Bone marrow (tissue), 2 donors: ENCODE data around the gene HIVEP1.
"Not testable (repeated sequence)": the region's sequence is repeated elsewhere in the genome, so short reads cannot be mapped to it uniquely, and the experiment has no call there.

Experiments used
- DNase-seq, 2 donors: peaks; one replicate each; lab custom pipeline; 2025; lab: John Stamatoyannopoulos, UW

HIVEP1 gene

GRCh38 chr6:12158686-12159415 lies 146.7 kb downstream of the HIVEP1 start:
- DNase-seq = no peak

- no peak for DNase-seq
Measured at GRCh38 chr6:12160326-12160725, 148.2 kb downstream of the HIVEP1 start.

- no peak for DNase-seq
Measured at GRCh38 chr6:12162213-12162612, 150.1 kb downstream of the HIVEP1 start.

- peak in 1 of 2 donors; percentile 77 for DNase-seq
Measured at GRCh38 chr6:12163149-12163548, 151.0 kb downstream of the HIVEP1 start.

GRCh38 chr6:12163744-12164507 lies 151.8 kb downstream of the HIVEP1 start:
- no peak for DNase-seq

- no peak for DNase-seq
Measured at GRCh38 chr6:12164508-12164770, 152.3 kb downstream of the HIVEP1 start.

GRCh38 chr6:12165297-12165696 lies 153.2 kb downstream of the HIVEP1 start:
- DNase-seq = no peak

- no peak for DNase-seq
Measured at GRCh38 chr6:12165722-12166280, 153.7 kb downstream of the HIVEP1 start.

- DNase-seq = no peak
Measured at GRCh38 chr6:12169377-12169776, 157.3 kb downstream of the HIVEP1 start.

GRCh38 chr6:12170351-12171092 lies 158.4 kb downstream of the HIVEP1 start:
- DNase-seq = no peak

- no peak for DNase-seq
Measured at GRCh38 chr6:12171717-12172116, 159.6 kb downstream of the HIVEP1 start.

GRCh38 chr6:12172572-12172971 lies 160.5 kb downstream of the HIVEP1 start:
- no peak for DNase-seq

GRCh38 chr6:12173181-12173580 lies 161.1 kb downstream of the HIVEP1 start:
- no peak for DNase-seq

GRCh38 chr6:12173661-12174060 lies 161.5 kb downstream of the HIVEP1 start:
- no peak for DNase-seq

- DNase-seq = no peak
Measured at GRCh38 chr6:12174878-12175277, 162.8 kb downstream of the HIVEP1 start.

- no peak for DNase-seq
Measured at GRCh38 chr6:12175626-12176025, 163.5 kb downstream of the HIVEP1 start.

- DNase-seq = not testable (repeated sequence)
Measured at GRCh38 chr6:12176782-12177181, 164.7 kb downstream of the HIVEP1 start.

- DNase-seq = no peak
Measured at GRCh38 chr6:12178521-12178920, 166.4 kb downstream of the HIVEP1 start.

- DNase-seq = no peak
Measured at GRCh38 chr6:12181481-12181880, 169.4 kb downstream of the HIVEP1 start.

- no peak for DNase-seq
Measured at GRCh38 chr6:12182676-12183075, 170.6 kb downstream of the HIVEP1 start.

GRCh38 chr6:12185081-12185673 lies 173.1 kb downstream of the HIVEP1 start:
- DNase-seq = no peak

- DNase-seq = no peak
Measured at GRCh38 chr6:12186528-12186927, 174.4 kb downstream of the HIVEP1 start.
